Stimulated activated CD4-positive, alpha-beta T cell treated with anti-CD3 and anti-CD28 coated beads, Interleukin-2, amount 100 ng/mL, for 48 hours (primary cell): Measurements from ENCODE around the gene BSG.
"Not testable (repeated sequence)": the region's sequence is repeated elsewhere in the genome, so short reads cannot be mapped to it uniquely, and the experiment has no call there.

Source experiments
- DNase-seq, 2 donors: peaks; one replicate each; pipeline ENCODE4 v3.0.0-alpha.2; 2020

The BSG gene

GRCh38 chr19:608155-609003 lies 36.0 kb downstream of the BSG start:
- no peak for DNase-seq

- no peak for DNase-seq
Measured at GRCh38 chr19:609004-609346, 36.6 kb downstream of the BSG start.

- DNase-seq, result peak in 1 of 2 donors; percentile 27
Measured at GRCh38 chr19:610071-610800, 37.8 kb downstream of the BSG start.

- peak; percentile 40 to 43 for DNase-seq
Measured at GRCh38 chr19:610801-611480, 38.5 kb downstream of the BSG start.

- peak; percentile 64 to 65 for DNase-seq
Measured at GRCh38 chr19:611481-611868, 39.1 kb downstream of the BSG start.

DNA sequence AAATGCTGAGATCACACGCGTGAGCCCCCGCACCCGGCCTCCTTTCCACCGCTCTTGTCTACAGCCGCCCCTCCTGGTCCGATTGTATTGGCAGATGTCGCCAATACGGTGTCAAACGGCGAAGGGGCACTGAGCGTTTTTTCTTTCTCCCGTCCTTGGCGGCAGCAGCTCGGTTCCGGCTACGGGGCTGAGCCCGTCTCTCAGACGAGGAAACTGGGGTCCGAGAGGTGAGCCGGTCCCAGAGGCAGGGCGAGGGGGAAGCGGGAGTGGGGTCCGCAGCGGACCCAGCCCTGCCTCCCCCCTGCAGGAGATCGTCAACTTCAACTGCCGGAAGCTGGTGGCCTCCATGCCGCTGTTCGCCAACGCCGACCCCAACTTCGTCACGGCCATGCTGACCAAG lies 40.5 kb downstream of the BSG start:
- DNase-seq, result no peak

GRCh38 chr19:613732-614567 lies 41.6 kb downstream of the BSG start:
- DNase-seq, result no peak

DNA sequence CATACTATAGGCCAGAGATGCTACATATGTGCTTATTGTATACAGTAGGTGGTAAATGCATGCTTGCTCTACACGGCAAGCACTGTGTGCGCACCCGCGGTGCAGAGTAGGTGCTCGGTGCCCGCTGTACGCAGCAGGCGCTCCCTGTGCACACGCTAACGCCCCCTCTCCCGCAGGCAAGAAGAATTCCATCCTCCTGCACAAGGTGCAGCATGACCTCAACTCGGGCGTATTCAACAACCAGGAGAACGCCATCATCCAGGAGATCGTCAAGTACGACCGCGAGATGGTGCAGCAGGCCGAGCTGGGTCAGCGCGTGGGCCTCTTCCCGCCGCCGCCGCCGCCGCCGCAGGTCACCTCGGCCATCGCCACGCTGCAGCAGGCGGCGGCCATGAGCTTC lies 43.2 kb downstream of the BSG start:
- no peak for DNase-seq

DNA sequence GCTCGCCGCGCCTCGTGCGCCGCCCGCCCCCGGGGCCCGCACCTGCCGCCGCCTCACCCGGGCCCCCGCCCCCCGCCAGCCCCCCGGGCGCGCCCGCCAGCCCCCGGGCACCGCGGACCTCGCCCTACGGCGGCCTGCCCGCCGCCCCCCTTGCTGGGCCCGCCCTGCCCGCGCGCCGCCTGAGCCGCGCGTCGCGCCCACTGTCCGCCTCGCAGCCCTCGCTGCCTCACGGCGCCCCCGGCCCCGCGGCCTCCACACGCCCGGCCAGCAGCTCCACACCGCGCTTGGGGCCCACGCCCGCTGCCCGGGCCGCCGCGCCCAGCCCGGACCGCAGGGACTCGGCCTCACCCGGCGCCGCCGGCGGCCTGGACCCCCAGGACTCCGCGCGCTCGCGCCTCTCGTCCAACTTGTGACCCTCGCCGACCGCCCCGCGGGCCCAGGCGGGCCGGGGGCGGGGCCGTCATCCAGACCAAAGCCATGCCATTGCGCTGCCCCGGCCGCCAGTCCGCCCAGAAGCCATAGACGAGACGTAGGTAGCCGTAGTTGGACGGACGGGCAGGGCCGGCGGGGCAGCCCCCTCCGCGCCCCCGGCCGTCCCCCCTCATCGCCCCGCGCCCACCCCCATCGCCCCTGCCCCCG lies 43.8 kb downstream of the BSG start:
- DNase-seq, result no peak

DNA sequence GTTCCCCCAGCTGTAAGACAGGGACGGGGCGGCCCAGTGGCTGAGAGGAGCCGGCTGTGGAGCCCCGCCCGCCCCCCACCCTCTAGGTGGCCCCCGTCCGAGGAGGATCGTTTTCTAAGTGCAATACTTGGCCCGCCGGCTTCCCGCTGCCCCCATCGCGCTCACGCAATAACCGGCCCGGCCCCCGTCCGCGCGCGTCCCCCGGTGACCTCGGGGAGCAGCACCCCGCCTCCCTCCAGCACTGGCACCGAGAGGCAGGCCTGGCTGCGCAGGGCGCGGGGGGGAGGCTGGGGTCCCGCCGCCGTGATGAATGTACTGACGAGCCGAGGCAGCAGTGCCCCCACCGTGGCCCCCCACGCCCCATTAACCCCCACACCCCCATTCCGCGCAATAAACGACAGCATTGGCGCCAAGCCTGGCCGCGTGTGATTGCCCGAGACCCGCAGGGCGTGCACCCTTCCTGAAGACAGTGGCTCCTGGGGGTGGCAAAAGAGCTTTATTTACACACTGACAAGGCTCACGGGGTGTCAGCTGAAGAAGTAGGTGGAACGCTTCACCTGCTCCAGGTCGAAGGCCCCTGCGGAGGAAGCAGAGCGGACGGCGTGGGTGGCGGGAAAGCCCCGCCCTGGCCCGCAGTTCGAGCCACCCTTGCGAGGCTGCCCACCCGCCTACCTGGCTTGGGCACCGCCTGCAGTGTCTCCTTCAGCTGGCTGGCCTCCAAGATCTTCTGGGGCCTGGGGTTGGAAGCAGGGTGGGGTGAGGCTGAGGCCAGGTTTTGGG lies 44.5 kb downstream of the BSG start:
- no peak for DNase-seq

DNA sequence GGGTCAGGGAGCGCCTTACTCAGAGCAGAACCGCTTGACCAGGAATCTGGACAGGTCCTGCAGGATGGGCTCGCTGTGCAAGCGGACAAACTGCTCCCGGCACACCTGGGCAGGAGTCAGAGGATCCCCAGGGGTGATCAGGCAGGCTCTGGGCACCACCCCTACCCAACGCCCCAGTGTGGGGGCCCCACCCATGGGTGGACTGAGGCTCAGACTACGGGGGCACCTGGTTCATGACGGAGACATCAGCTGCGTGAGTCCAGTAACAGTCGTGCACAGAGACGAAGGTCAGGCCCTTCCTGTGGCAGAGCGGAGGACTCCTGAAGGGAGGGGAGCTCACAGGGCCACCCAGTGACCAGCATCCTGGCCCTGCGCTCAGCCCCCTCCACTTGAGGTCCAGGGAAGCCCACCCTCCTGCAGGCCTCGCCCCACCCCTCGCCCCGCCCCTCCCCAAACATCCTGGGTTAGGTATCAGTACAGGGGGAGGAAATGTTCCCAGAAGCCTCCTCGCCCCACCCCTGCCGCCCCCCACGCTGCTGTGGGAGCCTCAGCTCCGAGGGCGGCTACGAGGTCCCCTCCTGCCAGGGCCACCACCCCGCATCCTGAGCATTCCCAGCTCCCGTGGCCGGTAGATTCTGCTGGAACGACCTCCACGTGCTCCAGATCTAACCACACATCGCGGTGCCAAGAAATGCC lies 45.3 kb downstream of the BSG start:
- no peak for DNase-seq

- no peak for DNase-seq
Measured at GRCh38 chr19:618247-618619, 45.8 kb downstream of the BSG start.

DNA sequence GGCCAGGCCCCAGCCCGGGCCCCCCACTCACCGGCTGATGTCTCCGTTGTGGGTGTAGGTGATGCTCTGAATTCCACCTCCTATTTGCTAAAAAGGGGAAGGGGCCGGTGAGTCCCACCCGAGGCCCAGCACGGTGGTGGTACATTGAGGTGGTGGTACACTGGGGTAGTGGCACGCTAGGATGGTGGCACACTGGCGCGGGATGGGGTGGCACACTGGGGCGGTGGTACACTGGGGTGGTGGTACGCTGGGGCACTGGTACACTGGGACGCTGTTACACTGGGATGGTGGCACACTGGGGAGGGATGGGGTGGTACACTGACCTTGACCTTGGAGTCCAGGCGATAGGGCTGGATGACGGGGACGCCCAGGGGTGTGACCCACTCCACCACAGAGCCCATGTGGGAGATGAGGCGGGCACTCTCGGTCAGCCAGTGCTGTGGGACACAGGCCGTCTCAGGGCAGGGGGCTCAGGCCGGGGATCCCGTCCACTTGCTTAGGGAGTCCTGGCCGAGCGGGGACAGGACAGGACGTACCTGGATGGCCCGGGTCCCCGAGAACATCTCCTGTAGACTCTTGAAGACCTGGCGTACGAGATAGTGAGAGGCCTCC lies 46.4 kb downstream of the BSG start:
- DNase-seq, result no peak

GRCh38 chr19:619286-620002 lies 47.0 kb downstream of the BSG start:
- no peak for DNase-seq

GRCh38 chr19:620166-620862 lies 47.9 kb downstream of the BSG start:
- no peak for DNase-seq

- DNase-seq, result not testable (repeated sequence)
Measured at GRCh38 chr19:621191-621590, 48.8 kb downstream of the BSG start.

- no peak for DNase-seq
Measured at GRCh38 chr19:621819-622218, 49.4 kb downstream of the BSG start.

GRCh38 chr19:622666-623065 lies 50.3 kb downstream of the BSG start:
- no peak for DNase-seq
